ENCODE measurements around the gene MEI1. TPM values are rescaled to one million over a fixed set of nuclear protein-coding genes. Genes with fewer than 3 reads are reported as not detected.

MEI1 gene
- total and polyA plus RNA-seq, 9 of the 15 experiments (the other 6 are each of a cell fraction or from before 2014, with no cell fraction given) = 0.08 to 0.68 (median 0.18) TPM; not detected in 2

DNA sequence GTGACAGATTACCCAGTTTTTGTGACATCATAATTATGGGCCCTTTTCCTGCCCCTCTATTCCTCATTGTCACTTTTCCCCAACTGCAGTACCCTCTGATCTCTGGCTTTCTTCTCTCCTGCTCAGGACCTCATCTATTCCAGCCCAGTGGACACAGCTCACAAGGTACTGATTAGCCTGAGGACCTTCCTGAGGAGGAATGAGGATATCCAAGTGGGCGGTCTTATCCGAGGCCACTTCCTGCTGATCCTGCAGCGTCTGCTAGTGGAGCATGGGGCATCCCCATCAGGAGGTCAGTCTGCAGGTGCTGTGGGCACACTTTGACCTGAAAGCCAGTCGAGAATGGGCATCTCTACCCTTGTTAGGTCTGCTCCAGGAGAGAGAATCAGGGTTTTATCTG, 76.7 kb downstream of the MEI1 start:
- Histone ChIP-seq H3K9me3 (replicated peaks; ENCODE audit: control insufficient read depth, insufficient read depth, low read depth, low read length) (no peaks in the 10 kb centered on the region), H3K4me3 (no peak overlapping the region), H3K9ac (ENCODE audit: insufficient read depth in 1 of 2, low read depth in 2 of 2, low read length in 2 of 2) (no peak overlapping the region), H3K4me1 (replicated peaks in 1 of 2; ENCODE audit: control insufficient read depth in 2 of 2, insufficient read depth in 2 of 2, low read length in 2 of 2) (peaks cover 0 to 3% of the 10 kb centered on the region in 2 experiments; a peak in 1 of 5 replicates), H4K20me1 (replicated peaks; ENCODE audit: control insufficient read depth, insufficient read depth, low read length) (no peaks in the 10 kb centered on the region), H3K9me1 (ENCODE audit: control insufficient read depth, insufficient read depth, low read length) (no peaks in the 10 kb centered on the region), H2AFZ (ENCODE audit: low read depth, low read length) (0 out of 2 replicates have a peak overlapping the region, but pooled peaks have one; percentile 19), H3K4me2 (ENCODE audit: insufficient read depth, low read length) (no peak overlapping the region), H3K27ac (ENCODE audit: extremely low read depth, low read depth, low read length) (no peak overlapping the region), H3K27me3 (ENCODE audit: control insufficient read depth in 2 of 2, insufficient read depth in 2 of 2, low read length in 2 of 2) (no peaks in the 10 kb centered on the region), H3K36me3 (ENCODE audit: control insufficient read depth, insufficient read depth, low read length) (no peaks in the 10 kb centered on the region), H3K79me2 (ENCODE audit: control insufficient read depth, insufficient read depth, low read length) (no peaks in the 10 kb centered on the region)
- no TSS peak for BruUV-seq (replicated peaks)
- intact Hi-C loops (cut with micrococcal nuclease) (no loop called here), in situ Hi-C loops (cut with MboI) (no loop called here)
- TF ChIP-seq U2AF2 (optimal IDR thresholded peaks at IDR 0.05; ENCODE audit: low read depth, low read length) = no peak
- no peak for TF ChIP-seq KDM5B (IDR thresholded peaks at IDR 0.05; ENCODE audit: insufficient replicate concordance, low read depth, low read length)
- TF ChIP-seq KLF10 (CRISPR knock-in tag; IDR thresholded peaks at IDR 0.05) = no peak
- no peak for TF ChIP-seq NFYB (IDR thresholded peaks at IDR 0.05; ENCODE audit: extremely low read depth, insufficient read length)
- TF ChIP-seq GATAD2A (IDR thresholded peaks at IDR 0.05) = no peak
- TF ChIP-seq SNIP1 (IDR thresholded peaks at IDR 0.05; ENCODE audit: low read depth) = no peak
- TF ChIP-seq SUPT5H (IDR thresholded peaks at IDR 0.05) = no peak
- TF ChIP-seq MTF1 (CRISPR knock-in tag; IDR thresholded peaks at IDR 0.05; ENCODE audit: borderline replicate concordance) = no peak
- no peak for TF ChIP-seq SIN3A (IDR thresholded peaks at IDR 0.05; ENCODE audit: borderline replicate concordance in 2 of 2, control insufficient read depth in 1 of 2, low read depth in 2 of 2, low read length in 2 of 2)
- TF ChIP-seq ZFX (CRISPR knock-in tag; IDR thresholded peaks at IDR 0.05) = no peak
- no peak for TF ChIP-seq GTF2A2 (tag; IDR thresholded peaks at IDR 0.05)
- TF ChIP-seq SOX6 (IDR thresholded peaks at IDR 0.05) = no peak
- WGBS (ENCODE audit: insufficient coverage, low coverage, missing lambda C conversion rate) = 22% methylated on average over 4 of the region's 4 CpGs
- ChIA-PET CTCF (ENCODE audit: low intra/inter-chr PET ratio) (no interaction called here), POLR2A (interaction anchor here (0.9 to 1.1 kb wide), 2 partner anchors 13 to 33 kb away, joined by 3 read pairs; no protein-coding TSS in a partner anchor)
- DNase-seq (ENCODE audit: extremely low read depth in 1 of 4, low spot score in 3 of 4) = no peak
- no peak for ATAC-seq
- no peak for FAIRE-seq

All from K562 (cell line).